Measurements from ENCODE around the gene LLGL1. TPM values are rescaled to one million over a fixed set of nuclear protein-coding genes. Genes with fewer than 3 reads are reported as not detected.

Gene LLGL1
- polyA plus RNA-seq, 2 of the 4 experiments (the other 2 are of a cell fraction) = 11.2 to 19.3 TPM

- H3K4me2 ChIP-seq = no peak overlapping the region
- H3K4me3 ChIP-seq = no peak overlapping the region
- H3K9me3 ChIP-seq = no peaks in the 10 kb centered on the region
- TF ChIP-seq, protein P1, sequence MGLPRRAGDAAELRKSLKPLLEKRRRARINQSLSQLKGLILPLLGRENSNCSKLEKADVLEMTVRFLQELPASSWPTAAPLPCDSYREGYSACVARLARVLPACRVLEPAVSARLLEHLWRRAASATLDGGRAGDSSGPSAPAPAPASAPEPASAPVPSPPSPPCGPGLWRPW (IDR thresholded peaks at IDR 0.05) = no peak
- TF ChIP-seq ZNF302 (CRISPR knock-in tag; IDR thresholded peaks at IDR 0.05) (no peak), PBX3 (IDR thresholded peaks at IDR 0.05) (no peak), MAFK (IDR thresholded peaks at IDR 0.05; ENCODE audit: partially characterized antibody) (no peak), BCL3 (IDR thresholded peaks at IDR 0.05) (no peak), TFCP2L1 (CRISPR knock-in tag; IDR thresholded peaks at IDR 0.05) (no peak), SMC3 (IDR thresholded peaks at IDR 0.05) (no peak), NPAS2 (CRISPR knock-in tag; IDR thresholded peaks at IDR 0.05; ENCODE audit: borderline replicate concordance) (no peak), CHD4 (IDR thresholded peaks at IDR 0.05; ENCODE audit: borderline replicate concordance) (no peak), HOXA7 (CRISPR knock-in tag; IDR thresholded peaks at IDR 0.05) (no peak), KDM1A (IDR thresholded peaks at IDR 0.05; ENCODE audit: low read depth) (no peak), CBX8 (IDR thresholded peaks at IDR 0.05) (no peak), BHLHE40 (IDR thresholded peaks at IDR 0.05; ENCODE audit: low read depth, low read length) (no peak), EHMT2 (IDR thresholded peaks at IDR 0.05; ENCODE audit: low read depth) (no peak), JUN (IDR thresholded peaks at IDR 0.05) (no peak), RFX5 (IDR thresholded peaks at IDR 0.05) (no peak), KDM5A (IDR thresholded peaks at IDR 0.05) (no peak), RAD21 (conservative IDR thresholded peaks at IDR 0.05 in 1 of 2, IDR thresholded peaks at IDR 0.05 in 1 of 2) (no peak), POLR2A (IDR thresholded peaks at IDR 0.05; ENCODE audit: low read length) (no peak)
- H3K4me1 ChIP-seq = peaks cover 5% of the 10 kb centered on the region; the same call in 2 of the 3 replicates
- H3K27ac ChIP-seq = no peak overlapping the region
- no peak for DNase-seq (ENCODE audit: low read depth in 1 of 2, low spot score in 1 of 2)
- no peak for ATAC-seq
- FAIRE-seq = no peak
- ChIA-PET CTCF (interaction anchor here (1.2 to 13.0 kb wide), 5 partner anchors 8 to 50 kb away, joined by 3 to 106 read pairs (median 12); partner anchors contain the start of gene ALKBH5), POLR2A (interaction anchor here (0.7 kb wide), 1 partner anchor 9 kb away, joined by 3 read pairs; no protein-coding TSS in a partner anchor)
- 87% methylated on average over 3 of the region's 3 CpGs for WGBS (ENCODE audit: missing lambda C conversion rate)
Measured at GRCh38 chr17:18197535-18198194, 27.8 kb upstream of the LLGL1 start.

DNA sequence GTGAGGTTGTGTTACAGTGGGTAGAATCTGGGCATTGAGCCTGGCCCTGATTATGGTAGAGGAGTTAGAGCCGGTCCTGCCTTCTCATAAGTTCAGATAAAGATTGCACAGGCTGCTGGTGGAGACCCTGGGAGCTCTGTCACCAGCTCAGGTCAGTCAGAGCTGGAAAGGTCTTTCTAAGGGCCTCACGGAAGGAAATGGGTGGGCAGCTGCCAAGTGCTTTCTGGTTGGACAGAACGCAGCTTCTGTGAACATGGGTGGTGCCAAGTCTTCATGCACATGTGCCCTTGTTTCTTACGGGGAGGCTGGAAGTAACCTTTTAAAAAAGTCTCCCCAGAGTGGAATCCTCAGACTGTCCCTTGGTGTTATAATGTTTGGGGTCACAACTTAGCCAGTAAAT is 26.9 kb upstream of the LLGL1 start:
- 84% methylated on average over 4 of the region's 4 CpGs for WGBS (ENCODE audit: missing lambda C conversion rate)
- Histone ChIP-seq H3K4me2 (no peak overlapping the region), H3K9me3 (no peaks in the 10 kb centered on the region), H3K27ac (no peak overlapping the region), H3K4me1 (peaks cover 13% of the 10 kb centered on the region), H3K4me3 (no peak overlapping the region)
- ATAC-seq = no peak
- TF ChIP-seq HOXA7 (CRISPR knock-in tag; IDR thresholded peaks at IDR 0.05) (no peak), NR3C1 (IDR thresholded peaks at IDR 0.05) (no peak), CHD2 (IDR thresholded peaks at IDR 0.05; ENCODE audit: low read length, partially characterized antibody) (no peak), GATA3 (IDR thresholded peaks at IDR 0.05; ENCODE audit: borderline replicate concordance) (no peak), HOXB13 (CRISPR knock-in tag; IDR thresholded peaks at IDR 0.05; ENCODE audit: low read depth) (no peak), EP300 (IDR thresholded peaks at IDR 0.05) (no peak), CBX2 (IDR thresholded peaks at IDR 0.05; ENCODE audit: borderline replicate concordance, low read depth) (no peak), PBX3 (IDR thresholded peaks at IDR 0.05) (no peak), EHMT2 (IDR thresholded peaks at IDR 0.05; ENCODE audit: low read depth) (no peak), FOSB (CRISPR knock-in tag; IDR thresholded peaks at IDR 0.05) (no peak), ZSCAN20 (CRISPR knock-in tag; IDR thresholded peaks at IDR 0.05) (no peak), USF2 (IDR thresholded peaks at IDR 0.05) (no peak)
- TF ChIP-seq, protein P2, sequence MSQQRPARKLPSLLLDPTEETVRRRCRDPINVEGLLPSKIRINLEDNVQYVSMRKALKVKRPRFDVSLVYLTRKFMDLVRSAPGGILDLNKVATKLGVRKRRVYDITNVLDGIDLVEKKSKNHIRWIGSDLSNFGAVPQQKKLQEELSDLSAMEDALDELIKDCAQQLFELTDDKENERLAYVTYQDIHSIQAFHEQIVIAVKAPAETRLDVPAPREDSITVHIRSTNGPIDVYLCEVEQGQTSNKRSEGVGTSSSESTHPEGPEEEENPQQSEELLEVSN (IDR thresholded peaks at IDR 0.05; ENCODE audit: borderline replicate concordance, low read depth) = no peak
- TF ChIP-seq, protein P3, sequence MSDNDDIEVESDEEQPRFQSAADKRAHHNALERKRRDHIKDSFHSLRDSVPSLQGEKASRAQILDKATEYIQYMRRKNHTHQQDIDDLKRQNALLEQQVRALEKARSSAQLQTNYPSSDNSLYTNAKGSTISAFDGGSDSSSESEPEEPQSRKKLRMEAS (IDR thresholded peaks at IDR 0.05) = no peak
- ChIA-PET POLR2A (interaction anchor here (0.8 kb wide), 1 partner anchor 12 kb away, joined by 3 read pairs; no protein-coding TSS in a partner anchor), CTCF (interaction anchor here (0.9 to 13.0 kb wide), 4 partner anchors 9 to 26 kb away, joined by 3 to 106 read pairs (median 22); partner anchors contain the start of genes ALKBH5 and LLGL1)
- no peak for FAIRE-seq
- DNase-seq (ENCODE audit: low read depth in 1 of 2, low spot score in 1 of 2) = no peak

Data from A549 (cell line).